HCT116 (cell line): ENCODE results near the gene PTPN7.

ENCODE experiments used
- CTCF ChIP-seq, 3 experiments: fragments of 200-600 bp in 1 of 3; sonication (generic) in 1 of 3; IDR thresholded peaks in 2 of 3; conservative IDR thresholded peaks in 1 of 3; 2 replicates each; pipeline ENCODE4 v1.5.1; 2012 to 2017; ENCODE audit warnings: low read depth in 2 of 3, low read length in 2 of 3, antibody characterized with exemption in 1 of 3, borderline replicate concordance in 1 of 3, control low read depth in 1 of 3, mild to moderate bottlenecking in 1 of 3, mixed read lengths in 1 of 3, mixed run types in 1 of 3, moderate library complexity in 1 of 3; ENCODE audit not compliant: insufficient read depth in 1 of 3
- TF ChIP-seq, protein P1 (sequence below): IDR thresholded peaks from 2 replicates; pipeline ENCODE4 v1.6.1; 2011; ENCODE audit warnings: mild to moderate bottlenecking, low read length, moderate library complexity; ENCODE audit not compliant: insufficient replicate concordance; ENCODE audit errors: extremely low read depth

DNA sequence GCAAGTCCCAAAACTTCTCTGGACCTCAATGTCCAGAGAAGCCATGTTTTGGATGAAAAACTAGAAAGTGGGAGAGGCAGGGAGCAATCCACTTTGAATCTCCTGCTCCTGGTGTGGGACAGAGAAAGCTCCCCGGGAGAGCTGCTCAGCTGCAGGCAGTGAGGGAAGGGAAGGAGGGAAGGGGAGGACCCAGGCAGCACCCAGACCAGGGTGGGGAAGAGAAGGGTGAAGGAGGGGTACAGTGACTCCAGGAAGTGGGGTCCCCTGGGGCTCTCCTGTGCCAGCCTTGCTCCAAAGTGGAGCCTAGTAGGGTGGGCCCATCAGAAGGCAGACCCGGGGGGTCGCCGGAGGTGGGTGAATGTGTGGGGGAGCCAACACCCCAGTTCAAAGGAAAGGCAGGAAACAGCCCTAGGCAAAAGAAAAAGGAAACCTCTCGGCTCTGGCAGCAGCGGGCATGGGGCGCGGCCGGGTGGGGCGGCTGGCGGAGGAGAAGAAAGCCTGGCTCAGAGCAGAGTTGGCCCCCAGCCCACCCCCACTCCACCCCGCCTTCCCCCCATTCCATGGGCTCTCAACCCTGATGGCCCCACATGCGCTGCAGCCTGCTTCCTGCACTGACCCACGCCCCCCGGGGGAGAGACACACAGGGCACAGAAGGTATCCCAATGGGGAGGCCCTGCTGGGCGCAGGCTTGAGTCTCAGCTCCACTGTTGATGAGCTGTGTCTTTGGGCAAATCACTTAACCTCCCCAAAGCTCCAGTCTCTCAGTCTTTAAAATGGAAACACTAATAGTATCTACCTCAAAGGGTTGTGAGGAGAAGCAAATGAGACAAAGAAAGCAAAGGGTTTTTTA is 38.9 kb upstream of the PTPN7 start:
- TF ChIP-seq CTCF (IDR thresholded peaks at IDR 0.05 in 2 of 3, conservative IDR thresholded peaks at IDR 0.05 in 1 of 3; ENCODE audit: borderline replicate concordance in 1 of 3, insufficient read depth in 1 of 3, low read depth in 2 of 3, low read length in 2 of 3): no peak
- TF ChIP-seq, protein P1, sequence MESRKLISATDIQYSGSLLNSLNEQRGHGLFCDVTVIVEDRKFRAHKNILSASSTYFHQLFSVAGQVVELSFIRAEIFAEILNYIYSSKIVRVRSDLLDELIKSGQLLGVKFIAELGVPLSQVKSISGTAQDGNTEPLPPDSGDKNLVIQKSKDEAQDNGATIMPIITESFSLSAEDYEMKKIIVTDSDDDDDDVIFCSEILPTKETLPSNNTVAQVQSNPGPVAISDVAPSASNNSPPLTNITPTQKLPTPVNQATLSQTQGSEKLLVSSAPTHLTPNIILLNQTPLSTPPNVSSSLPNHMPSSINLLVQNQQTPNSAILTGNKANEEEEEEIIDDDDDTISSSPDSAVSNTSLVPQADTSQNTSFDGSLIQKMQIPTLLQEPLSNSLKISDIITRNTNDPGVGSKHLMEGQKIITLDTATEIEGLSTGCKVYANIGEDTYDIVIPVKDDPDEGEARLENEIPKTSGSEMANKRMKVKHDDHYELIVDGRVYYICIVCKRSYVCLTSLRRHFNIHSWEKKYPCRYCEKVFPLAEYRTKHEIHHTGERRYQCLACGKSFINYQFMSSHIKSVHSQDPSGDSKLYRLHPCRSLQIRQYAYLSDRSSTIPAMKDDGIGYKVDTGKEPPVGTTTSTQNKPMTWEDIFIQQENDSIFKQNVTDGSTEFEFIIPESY: no peak
